Activated T-helper 17 cell treated with anti-CD3 and anti-CD28 coated beads, Interleukin-2, amount 50 U/mL, for 72 hours (primary cell): ENCODE measurements around the gene ARHGEF11. TPM values are rescaled to one million over a fixed set of nuclear protein-coding genes. Genes with fewer than 3 reads are reported as not detected.
A peak's percentile ranks its signal among the peaks of the same experiment; 100 is the strongest.
"Not testable (repeated sequence)": the region's sequence is repeated elsewhere in the genome, so short reads cannot be mapped to it uniquely, and the experiment has no call there.

Experiments
- ATAC-seq: fragments of 150-1000 bp; cut with Tn5 transposase; replicated peaks from 2 replicates; pipeline ENCODE4 v1.10.0; 2021; ENCODE audit warnings: mild to moderate bottlenecking, moderate library complexity
- H3K27ac Mint-ChIP-seq: one replicate; pipeline ENCODE4 v1.8.0; 2022; ENCODE audit warnings: mixed read lengths
- H3K27me3 Mint-ChIP-seq: one replicate; pipeline ENCODE4 v1.8.0; 2022; ENCODE audit warnings: mixed read lengths
- H3K36me3 Mint-ChIP-seq: one replicate; pipeline ENCODE4 v1.8.0; 2022; ENCODE audit warnings: low read depth, mild to moderate bottlenecking, mixed read lengths
- H3K4me1 Mint-ChIP-seq: one replicate; pipeline ENCODE4 v1.8.0; 2022; ENCODE audit warnings: mixed read lengths
- H3K4me3 Mint-ChIP-seq: one replicate; pipeline ENCODE4 v1.8.0; 2022; ENCODE audit warnings: mild to moderate bottlenecking, mixed read lengths
- H3K9me3 Mint-ChIP-seq: one replicate; pipeline ENCODE4 v1.8.0; 2022; ENCODE audit warnings: mixed read lengths
- total RNA-seq, 2 donors: library from RNA; stranded (reverse); gene quantifications; one replicate each; pipeline ENCODE4 v1.2.3, GENCODE V29; 2022

ARHGEF11 gene
- total RNA-seq, 2 donors from 2014 or later, result 4.1 to 4.7 TPM

DNA sequence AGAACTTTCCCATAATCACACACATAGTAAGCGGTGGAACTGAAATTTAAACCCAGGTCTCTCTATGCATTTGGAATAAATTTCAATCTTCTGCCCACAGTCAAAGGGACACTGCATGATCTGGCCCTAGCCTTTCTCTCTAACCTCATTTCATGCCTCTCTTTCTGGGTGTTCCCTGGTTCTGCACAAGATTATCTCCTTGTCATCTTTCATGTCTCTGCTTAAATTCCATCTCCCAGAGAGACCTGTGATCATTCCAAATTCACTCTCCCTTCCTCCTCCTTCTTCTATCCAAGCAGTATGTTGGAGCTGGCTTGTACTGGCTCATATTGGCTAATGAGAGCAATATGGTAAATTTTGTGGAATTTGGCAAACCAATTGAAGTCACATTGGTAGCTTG lies 31.9 kb upstream of the ARHGEF11 start:
- Mint-ChIP-seq H3K4me3 (no peak overlapping the region), H3K27ac (no peak overlapping the region)

DNA sequence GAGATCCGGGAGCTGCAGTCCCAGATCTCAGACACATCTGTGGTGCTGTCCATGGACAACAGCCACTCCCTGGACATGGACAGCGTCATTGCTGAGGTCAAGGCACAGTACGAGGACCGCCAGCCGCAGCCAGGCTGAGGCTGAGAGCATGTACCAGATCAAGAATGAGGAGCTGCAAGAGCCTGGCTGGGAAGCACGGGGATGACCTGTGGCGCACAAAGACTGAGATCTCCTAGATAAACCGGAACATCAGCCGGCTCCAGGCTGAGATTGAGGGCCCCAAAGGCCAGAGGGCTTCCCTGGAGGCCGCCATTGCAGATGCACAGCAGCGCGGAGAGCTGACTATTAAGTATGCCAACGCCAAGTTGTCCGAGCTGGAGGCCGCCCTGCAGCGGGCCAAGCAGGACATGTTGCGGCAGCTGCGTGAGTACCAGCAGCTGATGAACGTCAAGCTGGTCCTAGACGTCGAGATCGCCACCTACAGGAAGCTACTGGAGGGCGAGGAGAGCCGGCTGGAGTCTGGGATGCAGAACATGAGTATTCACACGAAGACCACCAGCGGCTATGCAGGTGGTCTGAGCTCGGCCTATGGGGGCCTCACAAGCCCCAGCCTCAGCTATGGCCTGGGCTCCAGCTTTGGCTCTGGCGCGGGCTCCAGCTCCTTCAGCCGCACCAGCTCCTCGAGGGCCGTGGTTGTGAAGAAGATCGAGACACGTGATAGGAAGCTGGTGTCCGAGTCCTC lies 28.6 kb upstream of the ARHGEF11 start:
- Mint-ChIP-seq H3K4me1 (peaks cover 7% of the 10 kb centered on the region), H3K27ac (no peak overlapping the region), H3K36me3 (no peaks in the 10 kb centered on the region)

More for the DNA sequence above, 31.9 kb upstream of the ARHGEF11 start:
- H3K4me1 Mint-ChIP-seq, result peaks cover 7% of the 10 kb centered on the region
- no peak for ATAC-seq
- peaks cover 27% of the 10 kb centered on the region for H3K27me3 Mint-ChIP-seq
- H3K36me3 Mint-ChIP-seq, result no peaks in the 10 kb centered on the region
- no peaks in the 10 kb centered on the region for H3K9me3 Mint-ChIP-seq

DNA sequence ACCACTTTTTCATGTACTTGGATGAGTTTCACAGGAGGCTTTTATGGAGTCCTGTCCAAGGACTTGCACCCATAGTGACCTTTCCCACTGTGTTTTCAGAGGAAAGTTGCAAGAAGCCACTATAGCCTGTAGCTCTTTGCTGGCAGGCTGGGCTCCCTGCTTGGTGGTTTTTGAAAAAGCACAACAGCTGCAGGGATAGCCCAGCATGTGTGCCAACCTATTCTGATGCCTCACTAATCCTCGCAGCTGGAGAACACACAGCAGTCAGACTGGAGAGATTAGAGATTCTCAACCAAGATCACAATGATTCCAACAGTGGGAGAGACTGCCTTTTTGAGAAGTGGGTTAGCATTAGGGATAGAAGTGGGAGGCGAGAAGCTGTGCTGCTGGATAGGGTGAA lies 24.1 kb upstream of the ARHGEF11 start:
- H3K9me3 Mint-ChIP-seq, result no peaks in the 10 kb centered on the region
- peaks cover 7% of the 10 kb centered on the region for H3K4me1 Mint-ChIP-seq
- H3K27me3 Mint-ChIP-seq, result peaks cover 18% of the 10 kb centered on the region
- H3K36me3 Mint-ChIP-seq, result no peaks in the 10 kb centered on the region
- H3K27ac Mint-ChIP-seq, result no peak overlapping the region
- H3K4me3 Mint-ChIP-seq, result no peak overlapping the region
- no peak for ATAC-seq

More for the DNA sequence above, 28.6 kb upstream of the ARHGEF11 start:
- peaks cover 22% of the 10 kb centered on the region for H3K27me3 Mint-ChIP-seq
- peak overlapping the region; percentile 24 for H3K4me3 Mint-ChIP-seq
- no peaks in the 10 kb centered on the region for H3K9me3 Mint-ChIP-seq
- no peak for ATAC-seq

DNA sequence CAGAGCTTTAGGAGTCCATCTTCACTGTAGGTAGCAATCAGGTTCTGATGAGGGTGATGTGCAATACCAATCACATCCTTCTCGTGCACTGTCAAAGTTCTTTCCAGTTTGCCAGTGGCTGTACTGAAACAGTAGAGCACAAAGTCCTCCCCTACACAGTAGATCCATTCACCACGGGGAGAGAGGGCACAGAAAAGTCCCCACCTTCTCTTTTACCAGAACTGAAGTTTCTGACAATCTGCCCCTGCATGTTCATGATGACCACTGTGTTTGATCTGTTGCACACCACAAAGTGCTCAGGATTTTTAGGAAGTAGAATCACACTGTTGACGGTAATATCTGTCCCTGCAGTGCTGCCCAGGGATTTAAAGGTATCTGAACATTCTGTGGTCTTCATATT lies 13.7 kb upstream of the ARHGEF11 start:
- H3K4me3 Mint-ChIP-seq, H3K36me3 Mint-ChIP-seq, H3K9me3 Mint-ChIP-seq, ATAC-seq, H3K27ac Mint-ChIP-seq, H3K4me1 Mint-ChIP-seq: not testable (repeated sequence)
- H3K27me3 Mint-ChIP-seq, result peaks cover 27% of the 10 kb centered on the region

DNA sequence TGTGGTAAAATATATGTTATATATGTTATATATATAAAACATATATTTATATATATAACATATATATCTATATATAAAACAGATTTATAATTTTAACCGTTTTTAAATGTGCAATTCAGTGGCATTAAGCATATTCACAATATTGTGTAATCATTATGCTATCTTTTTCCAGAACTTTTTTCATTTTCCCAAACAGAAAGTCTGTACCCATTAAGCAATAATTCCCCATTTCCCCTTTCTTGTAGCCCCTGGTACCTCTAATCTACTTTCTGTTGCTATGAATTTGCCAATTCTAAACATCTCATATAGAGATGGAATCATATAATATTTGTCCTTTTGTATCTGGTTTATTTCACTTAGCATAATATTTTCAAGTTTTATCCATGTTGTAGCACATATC lies 10.7 kb upstream of the ARHGEF11 start:
- Mint-ChIP-seq H3K9me3 (peaks cover 4% of the 10 kb centered on the region), H3K4me1 (no peaks in the 10 kb centered on the region), H3K36me3 (no peaks in the 10 kb centered on the region), H3K27ac (no peak overlapping the region), H3K4me3 (no peak overlapping the region), H3K27me3 (peaks cover 41% of the 10 kb centered on the region)
- no peak for ATAC-seq

DNA sequence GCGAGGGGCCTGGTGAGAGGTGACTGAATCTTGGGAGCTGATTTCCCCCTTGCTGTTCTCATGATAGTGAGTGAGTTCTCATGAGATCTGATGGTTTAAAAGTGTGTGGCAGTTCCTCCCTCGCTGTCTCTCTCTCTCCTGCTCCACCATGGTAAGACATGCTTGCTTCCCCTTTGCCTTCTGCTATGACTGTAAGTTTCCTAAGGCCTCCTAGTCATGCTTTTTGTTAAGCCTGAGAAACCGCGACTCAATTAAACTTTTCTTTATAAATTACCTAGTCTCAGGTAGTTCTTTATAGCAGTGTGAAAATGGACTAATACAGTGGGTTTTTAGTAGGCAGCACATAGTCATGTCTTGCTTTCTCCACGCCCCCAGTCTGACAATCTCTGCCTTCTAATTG lies 10.2 kb upstream of the ARHGEF11 start:
- H3K4me1 Mint-ChIP-seq, H3K4me3 Mint-ChIP-seq, H3K9me3 Mint-ChIP-seq, ATAC-seq, H3K27ac Mint-ChIP-seq, H3K36me3 Mint-ChIP-seq: not testable (repeated sequence)
- H3K27me3 Mint-ChIP-seq, result peaks cover 44% of the 10 kb centered on the region

DNA sequence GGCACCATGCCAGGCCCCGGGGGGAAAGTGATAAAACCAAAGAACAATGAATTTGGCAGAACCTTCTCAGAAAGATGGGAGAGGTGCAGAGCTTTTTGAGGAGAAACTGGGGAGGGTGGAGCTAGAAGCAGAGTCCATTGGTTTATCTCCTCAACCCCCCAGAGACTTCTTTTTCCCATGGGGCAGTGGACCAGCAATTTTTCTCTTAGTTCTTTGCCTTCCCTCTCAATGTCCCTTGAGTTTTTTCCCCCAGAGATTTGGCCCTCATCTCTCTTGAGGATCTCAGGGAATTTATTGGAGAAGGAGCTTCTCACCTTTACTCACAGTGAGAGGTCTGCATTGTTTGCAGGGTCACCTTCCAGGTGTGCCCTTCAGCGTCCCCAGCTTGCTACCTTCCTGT lies 5.3 kb upstream of the ARHGEF11 start:
- Mint-ChIP-seq H3K36me3 (peaks cover 5% of the 10 kb centered on the region), H3K27ac (no peak overlapping the region), H3K4me3 (no peak overlapping the region), H3K27me3 (peaks cover 45% of the 10 kb centered on the region), H3K9me3 (no peaks in the 10 kb centered on the region), H3K4me1 (peaks cover 5% of the 10 kb centered on the region)
- ATAC-seq, result no peak

DNA sequence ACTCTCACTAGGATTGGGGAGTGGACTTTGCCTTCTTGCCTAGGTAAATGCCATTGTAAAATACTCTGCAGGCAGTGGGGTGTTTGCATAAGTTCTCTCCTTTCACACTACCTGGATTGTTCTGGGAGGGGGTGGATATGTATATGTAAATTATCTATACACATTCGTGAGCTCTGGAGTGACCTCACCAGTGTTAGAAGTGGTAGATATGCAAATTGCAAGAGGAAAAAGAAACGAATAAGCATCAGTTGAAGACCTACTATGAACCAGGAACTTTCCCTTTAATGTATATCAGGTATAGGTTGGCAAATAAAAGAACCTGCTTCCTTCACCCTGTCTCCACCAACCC lies 1.5 kb upstream of the ARHGEF11 start:
- Mint-ChIP-seq H3K4me3 (peak overlapping the region; percentile 89), H3K9me3 (no peaks in the 10 kb centered on the region), H3K27ac (no peak overlapping the region), H3K4me1 (peaks cover 5% of the 10 kb centered on the region), H3K27me3 (peaks cover 58% of the 10 kb centered on the region), H3K36me3 (peaks cover 5% of the 10 kb centered on the region)
- ATAC-seq, result no peak

DNA sequence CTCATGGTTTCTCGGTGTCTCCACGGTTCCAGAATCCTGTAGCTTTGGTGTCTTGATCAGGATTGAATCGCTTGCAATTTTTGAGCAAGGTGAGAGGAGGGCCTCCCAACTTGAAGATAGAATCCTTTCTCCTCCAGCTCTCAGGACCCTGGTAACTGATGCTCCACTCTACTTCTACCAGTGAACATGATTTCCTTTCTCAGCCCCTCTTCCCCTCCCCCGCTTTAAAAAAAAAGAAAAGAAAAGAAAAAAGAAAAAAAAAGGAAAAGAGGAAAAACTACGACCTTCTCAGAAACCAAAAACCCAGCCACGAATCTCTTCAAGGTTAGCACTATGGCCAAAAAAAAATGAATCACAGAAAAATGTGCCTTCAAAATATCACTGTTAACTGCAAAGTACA lies 1.2 kb downstream of the ARHGEF11 start:
- Mint-ChIP-seq H3K9me3 (no peaks in the 10 kb centered on the region), H3K4me1 (peaks cover 5% of the 10 kb centered on the region), H3K27ac (no peak overlapping the region), H3K36me3 (peaks cover 5% of the 10 kb centered on the region), H3K4me3 (no peak overlapping the region), H3K27me3 (peaks cover 55% of the 10 kb centered on the region)
- no peak for ATAC-seq

DNA sequence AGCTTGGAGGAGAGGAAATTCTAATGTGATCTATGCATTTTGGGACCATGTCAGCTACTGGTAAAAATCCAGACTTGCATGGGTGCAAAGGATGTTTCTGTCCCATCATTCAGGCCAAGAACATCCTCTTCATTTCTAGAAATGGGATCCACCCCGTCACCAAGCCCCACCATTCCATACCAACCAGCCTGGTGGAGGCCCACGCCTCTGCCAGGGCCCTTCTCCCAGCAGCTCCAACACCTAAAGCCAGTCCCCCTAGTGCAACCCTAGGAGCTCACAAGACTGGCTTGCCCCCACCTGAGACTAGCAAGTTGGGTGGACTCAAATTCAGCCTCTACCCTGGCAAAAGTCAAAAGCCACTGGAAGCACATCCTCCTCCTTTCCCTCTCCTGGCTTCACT lies 1.9 kb downstream of the ARHGEF11 start:
- Mint-ChIP-seq H3K9me3 (no peaks in the 10 kb centered on the region), H3K27ac (no peak overlapping the region), H3K36me3 (peaks cover 5% of the 10 kb centered on the region), H3K4me1 (peaks cover 5% of the 10 kb centered on the region), H3K4me3 (no peak overlapping the region), H3K27me3 (peaks cover 56% of the 10 kb centered on the region)
- no peak for ATAC-seq

DNA sequence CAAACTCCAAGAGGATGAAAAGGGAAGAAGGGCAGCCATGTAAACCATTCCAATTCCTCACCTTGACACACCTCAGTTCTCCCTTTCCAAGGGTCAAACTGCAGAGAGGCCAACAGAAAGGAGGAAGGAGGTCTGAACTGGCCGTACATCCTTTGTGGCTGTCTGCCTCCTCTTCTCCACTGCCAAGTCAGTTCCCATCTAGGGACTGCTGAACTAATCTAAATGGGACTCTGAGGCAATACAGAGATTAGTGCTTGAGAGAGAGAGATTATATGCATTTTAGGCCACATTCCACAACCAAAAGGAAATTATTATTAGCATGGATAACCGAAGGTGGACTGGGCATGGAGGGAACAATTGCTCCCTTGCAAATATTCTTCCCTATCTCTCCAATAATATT lies 2.7 kb downstream of the ARHGEF11 start:
- H3K4me3 Mint-ChIP-seq, result no peak overlapping the region
- no peak for ATAC-seq

DNA sequence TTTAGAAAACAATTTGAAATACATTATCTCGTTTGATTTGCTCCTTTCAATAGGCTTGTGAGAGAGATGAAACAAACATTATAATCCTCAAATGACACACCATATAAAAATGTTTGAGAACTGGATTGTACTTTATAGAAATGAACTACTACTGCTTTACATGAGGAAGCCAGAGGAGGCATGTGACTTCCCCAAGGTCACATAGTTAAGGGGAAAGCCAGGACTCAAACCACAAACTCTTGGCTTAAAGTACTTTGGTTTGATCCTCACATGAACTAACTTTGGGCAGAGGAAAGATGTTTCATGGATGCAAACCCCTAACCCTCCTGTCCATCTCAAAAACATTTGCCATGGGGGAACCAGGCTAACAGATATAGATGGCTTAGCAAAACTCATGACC lies 4.7 kb downstream of the ARHGEF11 start:
- no peaks in the 10 kb centered on the region for H3K4me1 Mint-ChIP-seq
- peaks cover 48% of the 10 kb centered on the region for H3K27me3 Mint-ChIP-seq

More for the DNA sequence above, 2.7 kb downstream of the ARHGEF11 start:
- Mint-ChIP-seq H3K4me1 (peaks cover 5% of the 10 kb centered on the region), H3K27me3 (peaks cover 53% of the 10 kb centered on the region), H3K36me3 (peaks cover 5% of the 10 kb centered on the region), H3K9me3 (no peaks in the 10 kb centered on the region), H3K27ac (no peak overlapping the region)

DNA sequence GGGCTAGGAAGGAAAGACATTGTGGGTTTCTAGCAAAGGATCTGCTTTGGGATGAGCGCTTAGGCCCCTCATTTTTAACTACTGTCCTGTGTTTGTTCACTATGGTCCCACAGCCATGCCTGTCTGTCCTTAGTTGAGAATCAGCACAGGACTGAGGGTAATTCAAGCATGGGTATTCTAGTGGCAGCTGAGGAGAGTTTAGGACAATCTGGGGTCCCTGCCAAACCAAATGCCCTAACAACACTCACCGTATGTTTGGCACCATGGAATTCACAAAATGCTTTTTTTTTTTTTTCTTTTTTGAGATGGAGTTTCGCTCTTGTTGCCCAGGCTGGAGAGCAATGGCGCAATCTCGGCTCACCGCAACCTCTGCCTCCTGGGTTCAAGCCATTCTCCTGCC lies 10.4 kb downstream of the ARHGEF11 start:
- no peak overlapping the region for H3K27ac Mint-ChIP-seq
- ATAC-seq, result no peak
- H3K4me3 Mint-ChIP-seq, result no peak overlapping the region
- H3K36me3 Mint-ChIP-seq, result no peaks in the 10 kb centered on the region
- H3K27me3 Mint-ChIP-seq, result peaks cover 34% of the 10 kb centered on the region
- no peaks in the 10 kb centered on the region for H3K9me3 Mint-ChIP-seq
- H3K4me1 Mint-ChIP-seq, result no peaks in the 10 kb centered on the region

More for the DNA sequence above, 4.7 kb downstream of the ARHGEF11 start:
- H3K9me3 Mint-ChIP-seq, result no peaks in the 10 kb centered on the region
- ATAC-seq, result no peak
- H3K27ac Mint-ChIP-seq, result no peak overlapping the region
- H3K4me3 Mint-ChIP-seq, result no peak overlapping the region
- H3K36me3 Mint-ChIP-seq, result no peaks in the 10 kb centered on the region

DNA sequence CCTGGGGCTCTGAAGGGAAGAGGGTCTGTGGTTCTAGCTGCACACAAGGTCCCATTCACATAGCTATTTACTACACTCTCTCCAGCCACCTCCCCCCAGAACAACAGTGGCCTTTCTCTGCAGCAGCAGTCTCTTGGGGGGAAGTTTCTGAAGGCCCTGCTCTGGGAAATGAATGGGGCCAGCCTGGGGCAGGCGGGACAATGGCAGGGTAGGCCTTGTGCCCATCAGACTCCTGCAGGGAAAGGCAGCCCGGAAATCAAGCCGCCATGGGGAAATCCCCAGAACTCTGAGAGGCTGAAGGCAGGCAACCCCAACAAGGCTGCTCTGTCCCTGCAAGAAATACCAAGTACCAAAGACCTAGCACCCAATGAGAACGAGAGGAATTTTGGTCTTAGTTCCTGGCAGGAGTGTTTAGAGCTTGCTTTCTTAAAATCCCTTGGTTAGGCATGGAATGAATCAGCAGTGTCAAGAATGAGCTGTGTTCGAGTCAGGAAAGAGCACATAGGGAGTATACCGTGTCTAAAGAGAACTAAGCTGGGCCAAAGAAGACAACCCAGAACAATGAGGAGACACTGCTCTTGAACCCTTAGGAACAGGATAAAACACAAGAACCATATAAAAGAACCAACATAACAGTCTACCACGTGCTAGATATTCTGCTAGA lies 11.3 kb downstream of the ARHGEF11 start:
- Mint-ChIP-seq H3K4me1 (no peaks in the 10 kb centered on the region), H3K9me3 (no peaks in the 10 kb centered on the region), H3K36me3 (no peaks in the 10 kb centered on the region), H3K27ac (no peak overlapping the region), H3K4me3 (no peak overlapping the region), H3K27me3 (peaks cover 33% of the 10 kb centered on the region)
- no peak for ATAC-seq

DNA sequence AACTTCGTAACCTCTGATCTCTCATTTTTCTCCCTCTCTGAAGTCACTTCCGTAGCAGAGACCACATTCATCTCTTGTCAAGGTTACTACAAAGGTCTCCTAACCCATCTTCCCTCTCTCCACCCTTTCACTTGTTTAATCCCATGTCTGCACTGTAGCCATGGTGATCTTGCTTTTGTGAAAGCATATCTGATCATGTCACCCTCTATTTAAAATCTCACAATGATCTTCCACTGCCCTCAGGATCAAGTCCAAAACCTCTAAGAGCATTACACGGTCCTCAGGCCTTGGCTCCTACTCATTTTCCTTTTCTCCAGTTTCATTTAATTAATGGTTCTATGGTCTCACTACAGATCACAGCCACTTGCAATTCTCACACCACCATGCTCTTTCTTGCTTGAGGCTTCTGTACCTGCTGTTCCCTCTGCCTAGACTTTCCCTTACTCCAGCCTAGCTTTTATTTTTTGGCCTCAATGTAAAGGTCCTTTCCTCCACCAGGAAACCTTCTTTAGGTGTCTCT lies 12.1 kb downstream of the ARHGEF11 start:
- ATAC-seq, result no peak
- Mint-ChIP-seq H3K27ac (no peak overlapping the region), H3K27me3 (peaks cover 28% of the 10 kb centered on the region), H3K9me3 (no peaks in the 10 kb centered on the region), H3K36me3 (no peaks in the 10 kb centered on the region), H3K4me3 (no peak overlapping the region), H3K4me1 (no peaks in the 10 kb centered on the region)
